IPS-18c (cell line): Measurements from ENCODE around the gene TRIML1.
"Not testable (repeated sequence)": the region's sequence is repeated elsewhere in the genome, so short reads cannot be mapped to it uniquely, and the experiment has no call there.

Experiments used
- H3K4me3 ChIP-seq: 2 replicates; pipeline ENCODE4 v1.7.0; 2013; ENCODE audit warnings: low read depth, mild to moderate bottlenecking, low read length, moderate library complexity; ENCODE audit not compliant: insufficient read depth
- H3K9me3 ChIP-seq: one replicate; pipeline ENCODE4 v1.6.1; 2013; ENCODE audit warnings: mild to moderate bottlenecking, low read length, moderate library complexity; ENCODE audit not compliant: control insufficient read depth, insufficient read depth

The TRIML1 gene

DNA sequence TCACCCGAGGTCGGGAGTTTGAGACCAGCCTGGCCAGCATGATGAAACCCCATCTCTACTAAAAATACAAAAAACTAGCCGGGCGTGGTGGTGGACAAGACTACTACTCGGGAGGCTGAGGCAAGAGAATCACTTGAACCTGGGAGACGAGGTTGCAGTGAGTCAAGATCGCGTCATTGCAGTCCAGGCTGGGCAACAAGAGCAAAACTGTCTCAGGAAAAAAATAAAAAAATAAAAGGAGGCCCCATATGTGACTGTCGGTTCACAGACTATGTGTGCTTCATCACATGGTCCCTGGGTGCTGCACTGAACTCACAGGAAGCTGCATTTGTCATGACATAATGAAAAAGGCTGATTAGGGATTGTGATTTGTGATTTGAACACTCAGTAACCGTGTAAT lies 6.4 kb downstream of the TRIML1 start:
- H3K4me3 ChIP-seq, result no peak overlapping the region
- H3K9me3 ChIP-seq, result no peaks in the 10 kb centered on the region

DNA sequence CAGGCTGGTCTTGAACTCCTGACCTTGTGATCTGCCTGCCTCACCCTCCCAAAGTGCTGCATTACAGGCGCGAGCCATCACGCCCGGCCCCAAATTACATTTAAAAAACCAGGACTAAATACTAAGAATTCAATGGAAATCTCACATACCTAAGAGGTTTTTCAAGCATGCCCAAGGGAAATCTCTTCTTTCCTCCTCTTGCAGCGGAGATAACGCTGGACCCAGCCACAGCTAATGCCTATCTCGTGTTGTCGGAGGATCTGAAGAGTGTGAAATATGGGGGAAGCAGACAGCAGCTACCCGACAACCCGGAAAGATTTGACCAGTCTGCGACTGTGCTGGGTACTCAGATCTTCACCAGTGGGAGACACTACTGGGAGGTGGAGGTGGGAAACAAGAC lies 7.4 kb downstream of the TRIML1 start:
- Histone ChIP-seq H3K4me3 (no peak overlapping the region), H3K9me3 (no peaks in the 10 kb centered on the region)

GRCh38 chr4:188147176-188147575 lies 7.9 kb downstream of the TRIML1 start:
- Histone ChIP-seq H3K4me3 (no peak overlapping the region), H3K9me3 (peaks cover 1% of the 10 kb centered on the region)

DNA sequence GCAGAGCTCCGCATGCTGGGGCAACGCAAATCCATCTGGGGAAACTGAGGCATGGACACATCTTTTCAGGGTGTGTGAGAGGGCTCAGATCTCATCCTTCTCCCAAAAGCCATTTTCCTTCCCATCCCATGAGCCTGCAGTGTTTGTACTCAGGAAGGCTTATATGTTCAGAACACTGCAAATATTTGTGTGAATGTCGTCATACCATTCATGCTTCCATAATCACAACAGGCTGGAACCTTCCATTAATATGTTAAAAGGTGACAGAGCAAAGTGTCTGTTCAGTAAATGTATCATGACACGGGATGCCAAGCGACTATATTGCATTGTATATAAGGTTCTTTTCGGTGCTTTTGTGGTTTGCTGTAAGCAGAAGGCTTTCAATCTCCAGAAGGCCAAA lies 8.5 kb downstream of the TRIML1 start:
- no peak overlapping the region for H3K4me3 ChIP-seq
- H3K9me3 ChIP-seq, result peaks cover 2% of the 10 kb centered on the region

DNA sequence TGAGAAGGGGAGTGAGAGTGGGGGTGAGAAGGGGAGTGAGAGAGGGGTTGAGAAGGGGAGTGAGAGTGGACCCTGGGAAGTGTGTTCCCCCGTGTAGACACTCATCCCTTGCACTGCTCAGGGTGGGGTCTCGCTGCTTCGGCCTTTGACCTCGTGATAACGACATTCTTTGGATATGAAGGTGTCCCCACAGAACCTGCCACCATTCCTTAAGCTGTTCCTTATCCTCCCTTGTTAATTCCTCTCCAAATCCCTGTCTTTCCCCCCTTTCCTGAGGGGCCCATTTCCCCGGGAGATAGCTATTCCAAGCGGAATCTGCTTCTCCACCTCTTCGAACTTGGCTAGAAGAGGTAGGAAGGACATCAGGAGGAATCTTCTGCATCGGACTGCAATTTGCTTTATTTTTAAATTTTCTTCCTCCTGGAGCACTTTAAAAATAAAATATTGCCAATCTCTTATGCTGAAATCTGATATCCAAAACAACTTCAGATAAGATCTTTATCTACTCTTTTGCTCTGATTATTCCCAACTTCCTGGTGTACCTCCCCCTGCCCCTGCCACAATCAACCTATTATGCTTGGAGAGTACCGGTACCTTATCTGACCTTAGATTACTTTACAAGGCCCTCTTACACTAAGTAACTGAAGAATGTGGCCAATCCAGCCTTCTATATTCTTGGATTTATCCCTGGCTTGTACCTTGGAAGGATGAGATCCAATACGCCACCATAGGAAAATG lies 15.6 kb downstream of the TRIML1 start:
- Histone ChIP-seq H3K9me3 (peaks cover 4% of the 10 kb centered on the region), H3K4me3 (no peak overlapping the region)

GRCh38 chr4:188158336-188158735 lies 19.1 kb downstream of the TRIML1 start:
- no peak overlapping the region for H3K4me3 ChIP-seq

DNA sequence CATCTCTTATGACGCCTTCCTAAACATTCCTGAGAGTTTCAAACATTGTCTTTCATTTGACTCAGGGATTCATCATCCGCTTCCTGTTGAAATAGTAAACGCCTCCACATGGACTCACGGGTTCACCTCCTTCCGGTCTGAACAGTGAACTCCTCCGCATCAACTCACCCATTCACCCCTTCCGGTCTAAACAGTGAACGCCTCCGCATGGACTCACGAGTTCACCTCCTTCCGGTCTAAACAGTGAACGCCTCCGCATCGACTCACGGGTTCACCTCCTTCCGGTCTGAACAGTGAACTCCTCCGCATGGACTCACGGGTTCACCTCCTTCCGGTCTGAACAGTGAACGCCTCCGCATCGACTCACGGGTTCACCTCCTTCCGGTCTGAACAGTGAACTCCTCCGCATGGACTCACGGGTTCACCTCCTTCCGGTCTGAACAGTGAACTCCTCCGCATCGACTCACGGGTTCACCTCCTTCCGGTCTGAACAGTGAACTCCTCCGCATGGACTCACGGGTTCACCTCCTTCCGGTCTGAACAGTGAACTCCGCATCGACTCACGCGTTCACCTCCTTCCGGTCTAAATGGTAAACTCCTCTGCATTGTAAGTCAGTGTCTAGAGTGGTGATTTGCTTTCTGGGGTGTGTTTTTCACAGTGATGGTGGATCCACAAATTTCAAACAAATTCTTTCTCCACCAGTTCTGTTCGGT lies 20.4 kb downstream of the TRIML1 start:
- H3K4me3 ChIP-seq, result not testable (repeated sequence)

More at GRCh38 chr4:188158336-188158735, 19.1 kb downstream of the TRIML1 start:
- peaks cover 2% of the 10 kb centered on the region for H3K9me3 ChIP-seq

GRCh38 chr4:188160406-188160805 lies 21.2 kb downstream of the TRIML1 start:
- H3K4me3 ChIP-seq, result no peak overlapping the region
- H3K9me3 ChIP-seq, result no peaks in the 10 kb centered on the region

More for the DNA sequence above, 20.4 kb downstream of the TRIML1 start:
- not testable (repeated sequence) for H3K9me3 ChIP-seq

GRCh38 chr4:188161167-188161566 lies 21.9 kb downstream of the TRIML1 start:
- Histone ChIP-seq H3K9me3 (no peaks in the 10 kb centered on the region), H3K4me3 (no peak overlapping the region)

DNA sequence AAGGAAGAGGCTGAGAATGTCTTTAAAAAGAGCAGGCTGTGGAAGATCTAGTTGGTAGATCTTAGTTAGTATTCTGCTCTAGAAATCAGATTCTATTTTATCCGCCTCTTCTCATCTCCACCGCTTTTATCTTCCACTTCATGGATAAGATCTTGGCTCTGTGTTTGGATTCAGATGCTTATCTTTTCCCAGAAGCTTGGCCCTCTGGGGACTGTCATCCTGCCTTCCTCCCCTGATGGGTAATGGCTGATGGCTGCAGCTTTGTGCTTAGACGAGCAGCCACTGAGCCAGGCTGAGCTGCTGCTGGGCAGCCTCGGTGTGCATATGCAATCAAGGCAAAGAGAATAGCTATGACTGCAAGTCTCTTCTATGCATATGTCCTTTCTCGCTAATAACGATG lies 23.5 kb downstream of the TRIML1 start:
- H3K9me3 ChIP-seq, result no peaks in the 10 kb centered on the region
- no peak overlapping the region for H3K4me3 ChIP-seq

DNA sequence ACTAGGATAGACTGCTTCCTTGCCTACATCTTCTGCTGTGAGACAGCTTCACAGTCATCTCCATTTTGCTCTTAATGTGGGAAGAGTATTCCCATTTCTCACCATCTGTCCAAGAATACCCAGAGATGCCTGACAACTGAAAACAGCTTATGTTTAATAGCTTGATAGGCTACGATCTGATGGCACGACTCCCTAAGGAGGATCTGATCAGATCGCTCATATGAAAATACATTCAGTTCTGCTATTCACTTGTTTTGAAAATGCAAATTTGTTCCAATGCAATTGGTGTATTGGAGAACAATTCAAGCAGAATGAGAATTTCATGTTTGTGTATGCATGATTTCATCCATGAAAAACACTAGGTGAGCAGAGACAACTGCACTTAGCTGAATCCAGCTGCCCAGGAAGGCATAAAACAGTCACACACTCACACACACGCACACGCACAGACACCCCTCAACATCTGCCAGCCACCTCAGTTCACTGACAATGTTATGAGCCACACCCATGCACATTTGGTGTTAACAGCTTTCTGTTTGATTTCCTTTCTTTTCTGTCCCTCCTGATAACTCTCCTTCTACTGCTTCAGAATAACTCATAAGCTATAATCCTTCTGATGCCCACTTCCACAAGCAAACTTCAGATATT lies 29.6 kb downstream of the TRIML1 start:
- Histone ChIP-seq H3K9me3 (peaks cover 4% of the 10 kb centered on the region), H3K4me3 (no peak overlapping the region)

- H3K4me3 ChIP-seq, result no peak overlapping the region
Measured at GRCh38 chr4:188171551-188171950, 32.3 kb downstream of the TRIML1 start.

GRCh38 chr4:188175288-188175687 lies 36.0 kb downstream of the TRIML1 start:
- Histone ChIP-seq H3K4me3 (no peak overlapping the region), H3K9me3 (peaks cover 4% of the 10 kb centered on the region)

More at GRCh38 chr4:188171551-188171950, 32.3 kb downstream of the TRIML1 start:
- peaks cover 4% of the 10 kb centered on the region for H3K9me3 ChIP-seq

- H3K4me3 ChIP-seq, result no peak overlapping the region
- H3K9me3 ChIP-seq, result no peaks in the 10 kb centered on the region
Measured at GRCh38 chr4:188177997-188178675, 38.9 kb downstream of the TRIML1 start.

- Histone ChIP-seq H3K9me3 (no peaks in the 10 kb centered on the region), H3K4me3 (no peak overlapping the region)
Measured at GRCh38 chr4:188178806-188179205, 39.6 kb downstream of the TRIML1 start.

DNA sequence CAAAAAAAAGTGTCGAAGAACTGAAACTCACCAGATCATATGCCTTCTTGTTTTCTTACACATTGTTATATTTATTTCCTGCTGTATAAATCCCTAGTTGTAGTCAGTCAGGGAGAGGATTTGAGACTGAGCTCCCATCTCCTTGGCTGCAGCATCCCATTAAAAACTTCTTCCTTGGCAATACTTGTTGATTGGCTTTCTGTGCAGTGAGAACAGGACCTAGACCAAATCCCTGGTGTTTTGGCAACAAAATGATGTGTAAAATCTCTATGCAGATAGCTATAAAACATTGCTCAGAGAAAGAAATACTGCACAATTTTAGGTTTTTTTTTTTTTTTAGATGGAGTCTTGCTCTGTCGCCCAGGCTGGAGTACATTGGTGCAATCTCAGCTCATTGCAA lies 47.9 kb downstream of the TRIML1 start:
- Histone ChIP-seq H3K4me3 (no peak overlapping the region), H3K9me3 (no peaks in the 10 kb centered on the region)

- H3K9me3 ChIP-seq, result no peaks in the 10 kb centered on the region
- H3K4me3 ChIP-seq, result no peak overlapping the region
Measured at GRCh38 chr4:188190461-188190860, 51.2 kb downstream of the TRIML1 start.
